NCI-H1105 (cell line): ENCODE data around the gene VDAC1.

Source experiments
- DNase-seq: peaks from one replicate; lab custom pipeline; 2025; lab: John Stamatoyannopoulos, UW

Gene VDAC1

DNA sequence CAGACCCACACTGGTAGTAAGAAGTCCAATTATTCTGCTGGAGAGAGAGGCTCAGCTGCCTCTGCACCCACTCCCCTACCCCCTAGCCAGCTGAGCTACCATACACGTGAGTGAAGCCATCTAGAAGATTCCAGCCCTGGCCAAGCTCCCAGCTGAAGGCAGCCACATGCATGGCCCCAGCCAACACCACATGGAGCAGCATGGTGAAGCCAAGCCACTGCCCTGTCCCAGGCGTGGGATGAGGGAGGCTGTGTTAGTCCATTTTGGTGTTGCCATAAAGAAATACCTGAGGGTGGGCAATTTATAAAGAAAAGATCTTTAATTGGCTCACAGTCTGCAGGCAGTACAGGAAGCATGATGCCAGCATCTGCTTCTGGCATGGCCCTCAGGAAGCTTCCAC, 20.0 kb upstream of the VDAC1 start:
- no peak for DNase-seq

DNA sequence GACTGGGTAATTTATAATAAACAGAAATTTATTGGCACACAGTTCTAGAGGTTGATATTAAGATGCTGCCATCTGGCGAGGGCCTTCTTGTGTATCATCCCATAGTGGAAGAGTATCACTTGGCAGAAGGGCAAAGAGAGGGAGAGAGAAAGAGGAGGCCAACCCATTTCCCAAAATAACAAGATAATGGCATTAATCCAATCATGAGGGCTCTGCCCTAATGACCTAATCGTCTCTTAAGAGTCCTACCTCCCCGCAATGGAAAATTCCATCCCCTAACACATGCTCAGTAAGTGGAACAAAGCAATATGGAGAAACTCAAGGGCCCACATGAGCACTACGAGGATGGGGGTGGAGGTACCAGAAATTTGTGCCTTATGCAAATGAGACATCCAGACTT, 17.6 kb upstream of the VDAC1 start:
- no peak for DNase-seq

DNA sequence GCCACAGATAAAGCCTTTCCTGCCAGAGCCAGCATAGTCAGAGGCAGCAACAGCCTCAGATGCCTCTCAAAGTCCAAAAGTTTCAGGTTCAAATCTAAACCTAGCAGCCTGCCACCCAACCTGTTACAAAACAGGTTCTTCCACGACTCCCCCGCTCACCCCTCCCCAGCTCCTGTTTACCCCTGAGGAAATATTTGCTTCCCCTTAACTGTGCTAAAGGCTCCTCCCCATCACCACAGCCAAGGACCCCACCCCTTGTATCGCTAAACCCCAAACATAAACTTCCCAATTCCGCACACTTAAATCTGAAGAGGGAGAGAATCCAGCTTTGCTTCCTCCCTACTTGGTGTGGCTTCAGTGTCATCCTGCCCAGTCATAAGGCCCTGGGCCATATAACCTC, 15.4 kb upstream of the VDAC1 start:
- DNase-seq = no peak

DNA sequence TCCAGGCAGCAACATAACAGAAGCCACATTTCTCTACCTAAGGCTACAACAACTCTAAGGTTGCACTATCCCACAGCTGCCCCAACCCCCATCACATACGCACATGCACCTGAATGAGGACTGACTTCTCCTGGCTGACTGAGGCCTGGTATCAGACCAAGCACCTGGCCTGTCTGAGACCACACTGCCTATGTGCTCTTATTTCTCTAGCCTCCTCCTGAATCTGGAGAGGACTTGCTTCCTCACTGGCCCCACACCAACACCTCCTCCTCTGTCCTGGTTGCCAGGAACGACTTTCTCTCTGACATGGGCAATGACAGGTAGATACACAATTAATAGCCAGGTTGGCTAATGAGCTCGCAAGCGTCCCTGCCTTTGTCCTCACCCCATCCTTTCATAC, 14.9 kb upstream of the VDAC1 start:
- DNase-seq = no peak

DNA sequence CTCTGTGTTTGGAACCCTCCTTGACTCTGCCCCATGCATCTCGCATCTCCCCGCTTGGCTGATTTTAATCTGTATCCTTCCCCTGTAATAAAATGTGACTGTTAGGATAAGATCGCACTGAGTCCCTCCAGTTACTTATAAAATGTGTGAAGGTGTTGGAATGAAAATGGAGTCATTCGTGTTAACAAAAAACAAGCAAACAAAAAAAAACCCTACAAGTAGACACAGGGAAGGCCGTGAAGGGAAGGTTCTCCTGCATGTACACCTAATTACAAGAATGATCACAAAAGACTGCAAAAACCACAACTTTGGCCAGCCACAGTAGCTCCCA, 14.2 kb upstream of the VDAC1 start:
- no peak for DNase-seq

DNA sequence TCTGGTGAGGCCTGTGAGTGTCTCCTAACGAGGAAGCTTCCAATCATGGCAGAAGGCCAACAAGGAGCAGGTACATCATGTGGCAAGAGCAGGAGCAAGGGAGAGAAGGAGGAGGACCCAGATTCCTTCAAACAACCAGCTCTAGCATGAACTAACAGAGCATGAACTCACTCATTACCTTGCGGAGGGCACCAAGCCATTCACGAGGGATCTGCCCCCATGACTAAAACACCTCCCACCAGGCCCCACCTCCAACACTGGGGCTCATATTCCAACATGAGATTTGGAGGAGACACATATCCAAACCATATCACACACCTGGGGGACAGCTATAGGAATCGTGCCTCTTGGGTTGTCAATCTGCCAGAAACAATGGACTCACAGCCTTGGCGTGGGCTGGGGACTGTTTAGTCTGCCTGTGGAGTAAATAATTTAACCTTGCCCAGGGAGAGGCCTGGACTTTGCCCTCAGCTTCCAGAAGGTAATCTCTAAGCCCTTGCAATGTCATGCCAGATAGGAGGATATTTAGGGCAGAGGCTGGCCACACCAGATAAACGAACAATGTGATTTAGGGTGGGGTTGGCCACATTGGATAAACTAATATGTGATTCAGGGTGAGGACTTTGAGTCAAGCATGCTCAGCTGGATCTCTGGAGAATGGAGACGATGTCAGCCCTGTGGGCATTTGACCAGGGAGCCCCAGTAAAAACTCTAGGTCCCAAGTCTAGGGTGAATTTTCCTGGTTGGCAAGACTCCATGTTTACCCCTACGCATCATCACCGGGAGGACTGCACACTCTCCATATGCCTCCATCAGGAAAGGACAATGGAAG, 13.6 kb upstream of the VDAC1 start:
- no peak for DNase-seq

DNA sequence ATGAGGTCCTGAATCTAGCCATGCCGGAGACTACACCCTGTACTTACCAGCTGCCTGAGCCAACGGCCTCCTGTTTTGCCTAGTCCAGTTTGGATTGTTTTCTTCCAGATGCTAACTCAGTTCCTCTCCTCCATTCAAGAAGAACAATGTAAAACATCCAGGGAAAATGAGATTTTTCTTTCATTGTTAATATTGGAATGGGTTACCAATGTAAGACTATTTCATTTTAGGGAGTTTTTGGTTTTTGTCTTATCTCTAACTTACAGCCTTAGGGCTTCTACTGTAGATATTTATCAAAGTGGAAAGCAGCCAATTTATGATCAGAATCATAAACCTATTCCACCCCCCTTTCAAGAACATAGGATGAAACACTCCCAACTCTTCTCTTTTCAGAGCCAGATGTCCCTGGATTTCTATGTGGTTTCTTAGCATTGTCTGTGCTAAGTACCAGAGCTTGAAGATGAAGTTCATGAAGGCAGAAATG, 3.5 kb upstream of the VDAC1 start:
- no peak for DNase-seq

DNA sequence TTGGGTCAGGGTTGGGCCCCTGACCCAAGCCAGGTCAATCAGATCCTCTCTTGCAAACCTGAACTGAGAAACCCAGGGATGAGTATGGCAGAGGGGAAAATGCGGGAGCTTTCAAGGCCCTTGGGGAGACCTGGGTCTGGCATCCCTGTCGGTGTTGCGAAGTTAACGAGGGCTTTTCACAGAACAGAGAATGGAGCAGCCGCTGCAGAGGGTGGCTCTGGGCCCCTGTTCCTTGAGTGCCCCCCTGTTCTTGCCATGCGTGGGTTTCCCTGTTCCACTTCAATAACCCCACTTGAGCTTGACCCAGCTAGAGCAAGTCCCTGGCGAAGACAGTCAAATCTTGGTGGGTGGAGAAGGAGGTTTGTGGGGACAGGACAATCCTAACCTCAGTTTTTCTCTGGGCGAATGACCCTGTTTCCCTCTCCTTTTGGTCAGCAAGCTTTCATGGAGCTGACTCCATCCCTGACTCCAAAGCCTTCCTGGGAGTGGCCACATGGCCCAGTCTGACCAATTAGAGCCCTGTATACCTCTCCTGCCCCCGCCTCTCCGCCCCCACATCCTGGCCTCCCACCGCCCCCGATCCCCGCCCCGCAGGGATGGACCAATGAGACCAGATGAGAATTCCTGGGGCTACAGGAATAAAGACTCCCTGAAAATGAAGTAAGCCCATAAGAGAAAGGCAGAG, 2.9 kb upstream of the VDAC1 start:
- DNase-seq = no peak

DNA sequence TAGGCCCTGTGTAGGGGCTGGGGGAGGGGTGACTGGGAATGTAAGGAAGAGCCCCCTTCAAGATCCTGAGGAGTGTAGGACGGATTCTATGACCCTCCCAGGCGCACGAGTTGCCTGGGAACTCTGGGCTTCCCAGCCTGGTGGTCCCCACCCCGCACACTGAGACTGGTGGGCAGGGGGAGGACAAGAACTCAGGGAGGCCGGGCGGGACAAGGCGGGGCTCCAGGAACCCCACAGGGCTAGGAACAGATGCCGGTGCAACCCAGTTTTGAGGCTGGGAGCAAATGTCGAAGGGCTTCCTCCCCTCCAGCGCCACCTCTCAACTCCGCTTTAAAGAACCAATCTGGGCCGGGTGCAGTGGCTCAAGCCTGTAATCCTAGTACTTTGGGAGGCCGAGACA, 1.3 kb upstream of the VDAC1 start:
- DNase-seq = no peak

DNA sequence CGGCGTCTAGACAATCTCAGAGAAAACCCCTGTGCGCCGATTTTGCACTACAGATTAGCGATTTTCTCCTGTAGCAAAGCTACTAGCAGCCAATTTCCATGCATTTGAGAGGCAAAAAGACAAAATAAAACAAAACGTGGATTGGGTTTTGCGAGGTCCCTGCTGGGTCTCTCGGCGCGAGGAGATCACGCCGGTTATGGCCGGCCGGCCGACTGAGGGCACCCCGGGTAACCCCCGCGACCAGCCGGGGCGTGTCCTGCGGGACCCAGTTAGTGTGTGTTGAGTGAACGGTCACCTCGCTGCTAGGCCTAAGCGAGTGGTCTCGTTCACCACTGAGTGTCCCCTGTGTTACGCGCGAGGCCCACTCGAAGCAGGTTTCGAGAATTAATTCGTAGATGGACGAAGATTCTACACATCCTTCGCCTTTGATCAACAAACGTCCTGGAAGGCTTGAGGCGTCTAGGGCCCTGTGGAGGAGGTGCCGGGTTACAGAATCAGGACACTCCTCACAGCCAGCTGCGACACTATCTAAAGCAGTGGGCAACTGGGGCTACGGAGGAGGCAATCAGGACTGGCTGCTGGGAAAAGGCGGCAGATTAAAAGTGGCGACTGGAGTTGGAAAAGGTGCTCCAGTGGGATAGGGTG, 764 bp upstream of the VDAC1 start:
- no peak for DNase-seq

DNA sequence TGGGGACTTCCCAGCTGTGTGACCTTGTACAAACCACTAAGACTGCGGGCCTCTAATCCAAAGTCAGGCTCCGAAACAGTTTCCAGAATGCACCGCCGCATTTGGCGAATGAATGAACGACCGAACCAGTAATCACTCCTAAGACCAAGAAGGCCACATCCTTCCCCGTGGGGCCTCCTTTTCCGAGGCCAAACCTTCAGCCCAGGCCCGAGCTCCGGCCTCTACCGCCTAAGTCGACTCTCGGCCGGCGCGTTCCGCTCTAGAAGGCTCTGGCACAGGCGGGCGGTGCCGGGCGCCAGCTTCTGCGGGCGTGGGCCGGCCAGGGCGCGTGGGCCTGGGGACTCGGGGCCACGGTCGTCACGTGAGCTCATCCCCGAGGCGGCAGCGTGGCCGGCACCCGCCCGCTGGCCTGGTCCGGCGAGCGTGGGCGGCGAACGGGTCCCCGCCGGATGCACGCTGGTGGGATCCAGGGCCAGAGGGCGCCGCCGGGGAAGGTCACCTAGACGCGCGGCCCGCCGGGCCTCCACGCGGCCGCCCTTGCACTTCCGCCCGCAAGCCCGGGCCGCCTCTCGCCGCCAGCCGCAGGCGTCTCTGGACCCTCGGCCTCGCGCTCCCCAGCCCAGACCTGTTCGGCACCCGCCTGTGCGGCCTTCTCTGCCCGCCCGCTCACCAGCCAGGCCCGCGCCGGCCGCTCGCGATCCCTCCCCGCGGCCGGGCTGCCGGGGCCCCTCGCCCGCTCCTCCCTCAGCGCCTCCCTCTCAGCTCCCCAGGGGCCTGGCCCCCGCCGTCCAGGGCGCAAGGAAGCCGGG, 754 bp downstream of the VDAC1 start:
- no peak for DNase-seq

DNA sequence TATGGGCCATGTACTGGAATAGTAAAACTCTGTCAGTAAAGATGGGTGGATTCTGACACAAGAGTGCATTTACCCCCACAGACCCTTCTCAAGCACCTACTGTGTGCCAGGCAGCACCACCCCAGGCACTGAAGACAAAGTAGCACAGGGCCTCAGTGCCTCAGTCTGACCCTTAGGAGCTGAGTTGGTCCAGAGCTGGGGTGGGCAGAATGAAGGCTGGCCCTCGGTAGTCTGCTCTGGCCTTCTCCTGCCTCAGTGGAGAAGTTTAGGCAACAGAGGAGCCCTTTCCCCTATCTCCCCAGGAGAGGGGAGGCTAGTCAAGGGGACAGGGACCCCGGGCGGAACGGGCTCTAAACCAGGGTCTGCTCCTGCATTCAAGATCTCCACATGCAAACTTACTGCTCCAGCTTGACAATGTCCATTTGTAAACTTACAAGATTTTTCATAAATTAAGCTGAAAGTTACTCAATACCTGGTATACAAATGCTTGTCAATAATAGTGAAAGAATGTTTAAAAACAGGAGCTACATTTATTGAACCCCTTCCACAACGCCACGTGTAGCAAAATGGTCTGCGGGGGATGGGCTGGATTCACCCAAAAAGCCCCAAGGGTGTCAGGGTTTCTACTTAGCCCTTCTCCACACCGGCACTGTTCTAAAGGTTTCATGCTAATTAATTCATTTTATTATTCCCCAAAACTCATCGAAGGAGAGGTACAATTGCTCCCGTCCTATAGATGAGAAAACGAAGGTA, 1.5 kb downstream of the VDAC1 start:
- no peak for DNase-seq

DNA sequence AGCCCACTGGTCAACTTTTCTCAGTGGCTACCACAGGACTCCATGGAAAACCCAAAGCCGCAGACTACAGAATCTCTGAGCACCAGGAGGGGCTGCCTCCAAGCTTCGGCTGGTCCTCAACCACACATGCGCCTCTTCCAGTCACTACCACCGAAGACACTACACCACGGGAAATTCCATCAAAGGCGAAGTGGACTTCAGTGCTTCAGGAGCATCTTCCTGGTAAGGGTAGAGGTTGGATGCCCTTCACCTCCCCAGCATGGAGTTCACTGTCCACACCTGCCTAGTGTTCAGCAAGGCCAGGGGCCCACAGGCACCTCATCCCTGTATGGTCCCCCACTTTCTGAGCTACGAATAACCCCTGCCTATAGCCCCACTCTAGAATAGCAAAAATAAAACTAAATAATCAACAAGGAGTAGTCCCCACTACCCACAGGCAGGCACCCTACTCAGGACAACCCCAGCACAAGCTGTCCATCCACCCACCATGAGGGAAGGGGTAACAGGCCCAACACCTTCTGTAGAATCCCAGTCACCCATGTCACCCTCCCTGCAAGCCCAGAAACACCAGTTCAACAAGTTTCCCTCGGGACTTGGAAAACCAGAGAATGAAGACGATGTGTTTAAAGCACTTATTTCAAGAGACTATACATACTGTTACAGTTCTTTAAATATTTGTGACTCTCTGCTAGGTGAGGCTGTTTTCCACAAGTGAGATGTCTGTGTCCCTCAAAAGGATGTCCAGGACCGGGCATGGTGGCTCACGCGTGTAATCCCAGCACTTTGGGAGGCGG, 2.6 kb downstream of the VDAC1 start:
- no peak for DNase-seq

DNA sequence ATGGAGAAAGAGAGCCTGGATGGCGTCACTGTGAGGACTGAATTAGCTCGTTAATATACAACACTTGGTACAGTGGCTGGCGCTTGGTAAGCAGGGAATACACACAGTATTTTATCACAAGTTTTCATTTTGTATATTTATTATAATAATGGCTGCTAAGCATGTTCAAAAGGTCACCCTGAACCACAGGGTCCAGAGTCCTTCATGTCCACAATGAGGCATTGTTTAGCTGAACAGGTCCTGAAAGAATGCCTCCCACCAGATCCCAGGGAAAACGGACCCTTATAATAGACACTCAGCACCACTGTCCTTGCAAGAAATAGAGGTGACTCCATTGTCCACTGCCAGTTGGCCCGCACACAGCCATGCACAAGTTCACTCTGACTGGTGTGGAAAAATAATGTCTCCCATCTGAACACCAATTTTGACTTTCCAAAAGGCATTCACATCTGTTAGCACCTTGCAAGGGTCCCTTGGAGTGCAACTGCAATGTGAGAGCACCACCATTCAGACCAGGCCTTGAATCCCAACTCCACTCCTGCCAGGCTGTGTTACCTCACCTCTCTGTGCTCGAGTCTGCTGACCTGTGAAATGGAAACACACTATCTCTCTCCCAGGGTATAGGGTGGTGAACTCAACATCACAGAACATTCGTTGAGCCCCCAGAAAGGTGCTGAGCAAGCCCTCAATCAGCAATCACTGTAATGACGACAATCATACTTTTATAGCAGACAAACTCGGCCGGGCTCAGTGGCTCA, 3.9 kb downstream of the VDAC1 start:
- no peak for DNase-seq

DNA sequence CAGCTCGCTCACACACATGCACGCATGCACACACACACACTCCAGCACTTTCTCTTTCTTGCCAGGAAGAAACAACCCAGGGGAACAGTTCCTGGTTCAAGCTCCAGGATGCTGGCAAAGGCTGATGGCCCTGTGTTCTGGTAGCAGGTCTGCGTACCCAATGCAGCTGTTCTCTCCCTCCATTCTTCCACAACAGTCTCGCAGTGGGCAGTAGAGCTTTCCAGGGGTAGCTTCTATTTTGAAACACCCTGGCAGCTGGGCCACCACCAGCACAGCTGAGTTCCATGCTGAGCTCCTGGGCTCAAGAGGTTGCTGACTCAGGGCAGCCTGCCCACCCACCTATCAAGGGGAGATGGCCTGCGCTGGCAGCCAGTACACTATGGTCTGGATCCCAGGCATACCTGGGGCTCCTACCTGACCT, 4.7 kb downstream of the VDAC1 start:
- no peak for DNase-seq

DNA sequence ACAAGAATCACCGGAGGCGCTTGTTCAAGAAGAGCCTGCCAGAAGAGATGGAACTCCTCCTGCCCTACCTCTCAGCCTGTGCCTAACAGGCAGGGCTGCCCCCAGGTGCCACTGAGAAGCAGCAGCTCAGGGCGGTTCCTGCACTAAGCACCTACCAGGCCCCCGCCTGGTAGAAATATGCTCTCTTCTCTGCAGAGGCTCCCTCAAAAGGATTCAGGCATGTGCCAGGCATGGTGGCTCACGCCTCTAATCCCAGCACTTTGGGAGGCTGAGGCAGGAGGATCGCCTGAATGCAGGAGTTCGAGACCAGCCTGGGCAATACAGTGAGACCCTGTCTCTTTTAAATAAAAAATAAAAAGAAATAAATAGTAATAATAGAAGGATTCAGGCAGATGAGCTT, 6.0 kb downstream of the VDAC1 start:
- DNase-seq = no peak

DNA sequence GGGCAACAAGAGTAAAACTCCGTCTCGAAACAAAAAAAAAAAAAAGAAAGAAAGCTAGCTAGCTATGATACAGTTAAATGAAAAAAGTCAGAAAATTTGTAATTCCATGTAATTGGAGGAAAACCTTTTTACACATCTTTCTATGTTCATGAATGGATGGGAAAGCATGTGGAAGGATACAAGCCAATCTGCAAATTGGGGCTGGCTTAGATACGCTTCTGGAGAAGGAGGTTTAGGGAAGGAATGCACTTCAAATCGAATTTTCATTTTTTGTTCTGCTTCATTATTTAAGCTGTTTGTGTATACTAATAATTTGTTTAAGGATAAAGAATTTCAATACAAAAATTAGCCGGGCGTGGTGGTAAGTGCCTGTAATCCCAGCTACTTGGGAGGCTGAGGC, 6.7 kb downstream of the VDAC1 start:
- no peak for DNase-seq

DNA sequence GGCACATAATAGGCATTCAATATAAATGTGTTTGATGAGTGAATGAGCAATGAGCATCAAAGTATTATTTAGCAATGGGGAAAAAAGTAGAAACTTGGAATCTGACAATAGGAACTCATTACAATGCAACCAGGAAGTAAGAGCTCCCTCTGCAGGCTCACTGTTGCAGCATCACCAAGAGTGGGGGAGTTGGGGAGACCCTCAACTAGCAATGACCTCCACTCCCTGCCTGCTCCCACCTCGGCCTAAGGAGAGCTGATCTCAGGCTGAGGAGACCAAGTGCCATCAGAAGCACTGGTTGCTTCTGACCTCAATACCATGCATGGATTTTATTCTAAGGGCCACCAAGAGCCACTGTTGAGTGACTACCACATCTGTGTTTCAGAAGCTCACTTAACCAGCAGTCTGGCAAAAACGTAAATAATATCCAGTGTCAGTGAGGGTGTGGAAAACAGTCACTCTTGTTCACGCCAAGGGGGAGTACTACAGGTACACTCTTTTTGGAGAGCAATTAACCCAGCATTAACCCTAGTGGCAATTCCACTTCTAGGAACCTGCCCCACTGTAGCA, 8.0 kb downstream of the VDAC1 start:
- DNase-seq = no peak

DNA sequence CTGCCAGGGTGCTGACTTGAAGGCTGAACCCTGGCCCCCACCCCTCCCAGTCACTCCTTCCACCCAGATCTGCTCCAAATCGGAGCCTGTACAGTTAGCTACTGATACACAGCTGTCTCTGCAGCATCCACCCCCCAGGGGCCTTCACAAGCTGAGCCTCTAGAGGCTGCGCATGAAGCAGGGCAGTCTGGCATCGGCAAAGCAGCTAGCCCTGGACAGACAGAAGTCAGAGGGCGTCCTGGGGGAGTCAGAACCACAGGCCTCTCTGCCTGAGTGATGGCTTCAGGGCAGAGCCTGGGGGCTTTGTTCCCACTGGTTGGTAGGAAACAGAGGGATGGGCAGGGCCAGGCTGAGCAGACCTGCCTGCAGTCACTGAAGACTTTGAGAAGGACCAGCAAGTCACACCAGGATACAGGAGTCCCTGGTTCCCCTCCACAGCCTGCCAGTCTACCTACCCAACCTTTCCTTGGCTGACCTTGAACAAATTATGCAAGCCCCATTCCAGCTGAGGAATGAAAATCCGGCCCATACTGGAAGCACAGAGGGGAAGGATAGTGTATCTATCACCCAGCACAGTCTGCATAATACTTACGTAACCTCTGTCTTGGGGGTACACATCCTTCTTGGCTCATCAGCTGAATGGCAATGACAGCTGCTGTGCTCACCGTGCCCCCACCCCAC, 8.8 kb downstream of the VDAC1 start:
- DNase-seq = no peak
